Midbrain (tissue), 1 donor: ENCODE results near the gene TBL1X.
A peak's percentile ranks its signal among the peaks of the same experiment; 100 is the strongest.

Experiments
- DNase-seq: peaks from one replicate; lab custom pipeline; 2025; lab: John Stamatoyannopoulos, UW

Gene TBL1X

DNA sequence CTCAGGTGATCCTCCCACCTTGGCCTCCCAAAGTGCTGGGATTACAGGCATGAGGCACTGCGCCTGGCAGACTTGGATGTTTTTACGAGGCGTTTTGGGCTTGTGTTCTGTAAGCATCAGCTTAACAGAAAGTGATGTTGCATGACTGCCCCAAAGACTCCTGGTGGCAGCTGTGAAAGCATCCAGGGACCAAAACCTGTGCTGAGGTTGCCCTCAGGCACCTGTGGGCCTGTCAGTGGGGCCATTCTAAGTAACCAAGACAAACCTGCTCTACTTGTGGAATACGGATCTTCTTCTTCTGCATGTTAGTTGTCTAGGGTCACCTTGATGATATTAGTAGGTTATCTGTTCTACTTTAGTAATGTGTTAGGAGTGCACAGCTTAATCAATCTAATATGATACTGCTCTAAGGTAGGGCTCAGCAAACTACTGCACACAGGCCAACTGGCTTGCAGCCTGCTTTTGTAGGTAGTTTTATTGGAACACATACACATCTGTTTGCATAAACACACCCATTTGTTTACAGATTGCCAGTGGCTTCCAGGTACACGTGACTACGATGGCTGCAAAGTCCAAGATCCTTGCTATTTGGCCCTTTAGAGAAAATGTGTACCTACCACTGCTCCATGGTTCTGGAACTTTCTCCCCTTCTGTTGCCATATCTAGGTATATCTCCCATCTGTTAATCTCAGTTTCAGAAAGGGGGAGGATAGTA is 164.1 kb downstream of the TBL1X start:
- DNase-seq = no peak

GRCh38 chrX:9634551-9634950 is 169.7 kb downstream of the TBL1X start:
- no peak for DNase-seq

- no peak for DNase-seq
Measured at GRCh38 chrX:9635368-9635767, 170.5 kb downstream of the TBL1X start.

GRCh38 chrX:9635803-9636202 is 170.9 kb downstream of the TBL1X start:
- no peak for DNase-seq

DNA sequence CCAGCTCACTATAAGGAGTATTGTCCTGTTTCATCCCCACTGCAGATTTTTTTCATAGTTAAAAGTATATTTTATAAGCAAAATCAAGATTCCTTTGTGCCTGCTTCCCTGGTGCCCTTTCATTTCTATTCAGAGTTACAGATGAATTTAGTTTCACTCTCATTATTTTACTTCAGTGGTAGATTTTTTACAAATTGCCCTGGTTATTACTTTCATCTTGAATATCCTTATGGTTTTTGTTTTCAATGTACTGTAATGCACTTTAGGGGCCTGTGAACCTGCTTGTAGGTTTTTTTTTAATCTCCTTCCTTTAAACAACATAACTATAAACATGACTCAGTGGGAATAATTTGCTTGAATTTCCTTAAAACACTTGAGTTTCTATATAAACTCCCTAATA is 174.0 kb downstream of the TBL1X start:
- DNase-seq = no peak

GRCh38 chrX:9642270-9642995 is 177.6 kb downstream of the TBL1X start:
- DNase-seq = no peak

- DNase-seq = no peak
Measured at GRCh38 chrX:9643807-9644206, 178.9 kb downstream of the TBL1X start.

GRCh38 chrX:9644335-9644734 is 179.5 kb downstream of the TBL1X start:
- DNase-seq = no peak

GRCh38 chrX:9646471-9647224 is 181.8 kb downstream of the TBL1X start:
- DNase-seq = no peak

DNA sequence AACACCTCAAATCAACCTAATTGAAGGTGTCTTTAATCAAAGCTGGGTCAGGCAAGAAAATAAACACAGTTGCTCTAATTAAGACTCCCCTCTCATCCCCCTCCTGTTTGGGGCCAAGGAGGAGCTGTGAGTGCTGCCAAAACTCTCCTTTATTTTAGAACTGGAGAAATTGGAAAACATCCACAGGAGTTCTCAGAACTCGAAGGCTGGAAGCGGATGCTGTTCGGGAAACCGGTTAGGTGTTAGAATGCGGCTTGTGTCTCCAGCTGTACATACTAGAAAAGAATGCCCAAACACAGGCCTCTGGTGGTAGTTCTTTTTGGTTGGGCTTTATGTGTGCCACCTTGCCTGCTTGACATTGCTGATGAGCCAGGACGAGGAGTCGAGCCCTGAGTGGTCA is 182.6 kb downstream of the TBL1X start:
- peak; percentile 7 for DNase-seq

GRCh38 chrX:9650091-9650490 is 185.2 kb downstream of the TBL1X start:
- DNase-seq = no peak

DNA sequence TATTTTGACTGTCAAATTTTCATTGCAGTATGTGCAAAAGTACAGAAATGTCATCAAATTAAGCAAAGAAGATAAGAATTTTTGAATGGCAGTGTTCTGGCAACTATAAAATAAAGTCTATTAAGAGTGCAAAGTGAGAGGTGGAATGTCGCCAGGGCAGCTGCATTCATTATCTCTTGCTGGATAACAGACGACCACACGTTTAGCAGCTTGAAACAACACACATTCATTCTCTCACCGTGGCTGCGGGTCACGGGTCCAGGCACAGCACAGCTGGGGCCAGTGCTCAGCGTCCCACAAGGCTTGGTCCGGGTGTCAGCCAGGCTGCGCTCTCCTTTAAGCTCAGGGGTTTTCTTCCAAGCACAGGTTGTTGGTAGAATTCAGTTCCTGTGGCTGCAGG is 186.9 kb downstream of the TBL1X start:
- peak; percentile 14 for DNase-seq

- DNase-seq = no peak
Measured at GRCh38 chrX:9654929-9655328, 190.1 kb downstream of the TBL1X start.

DNA sequence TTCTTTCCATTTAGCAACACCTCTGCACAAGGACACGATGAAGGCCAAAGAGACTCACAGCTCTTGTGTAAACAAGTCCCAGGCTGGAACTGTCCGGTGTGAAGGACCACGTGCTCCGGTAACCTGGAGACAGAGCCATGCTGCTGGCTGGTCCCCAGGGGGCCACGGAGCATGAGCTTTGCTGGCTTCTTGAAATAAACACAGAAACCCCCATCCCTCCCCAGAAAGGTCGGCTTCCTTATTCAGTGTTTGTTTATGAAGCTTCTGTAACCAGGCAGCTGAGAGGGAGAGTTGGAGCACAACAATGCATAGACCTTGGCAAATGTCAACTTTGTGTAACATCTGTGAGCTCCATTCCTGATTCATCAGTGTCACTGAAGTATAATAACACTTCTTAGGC is 191.4 kb downstream of the TBL1X start:
- peak; percentile 26 for DNase-seq

DNA sequence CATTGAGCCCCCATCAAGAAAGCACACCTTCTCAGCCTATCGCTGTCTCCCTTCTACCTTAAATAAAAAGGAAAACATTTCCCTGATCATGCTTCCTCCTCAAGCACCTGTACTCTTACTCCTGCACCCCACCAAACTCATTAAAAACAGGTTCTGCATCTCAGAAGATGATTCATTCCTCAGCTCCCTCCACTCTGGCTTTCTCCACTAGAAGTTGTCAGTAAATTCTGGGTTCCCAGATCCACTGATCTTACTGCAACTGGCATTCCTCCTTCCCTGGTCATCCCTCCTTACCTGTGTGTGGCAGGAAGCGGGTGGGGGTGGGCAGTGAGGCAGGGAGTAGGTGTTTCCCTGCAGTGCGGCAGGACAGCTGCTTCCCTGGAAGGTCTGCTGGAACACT is 192.0 kb downstream of the TBL1X start:
- DNase-seq = no peak

- DNase-seq = no peak
Measured at GRCh38 chrX:9657590-9658256, 192.9 kb downstream of the TBL1X start.

DNA sequence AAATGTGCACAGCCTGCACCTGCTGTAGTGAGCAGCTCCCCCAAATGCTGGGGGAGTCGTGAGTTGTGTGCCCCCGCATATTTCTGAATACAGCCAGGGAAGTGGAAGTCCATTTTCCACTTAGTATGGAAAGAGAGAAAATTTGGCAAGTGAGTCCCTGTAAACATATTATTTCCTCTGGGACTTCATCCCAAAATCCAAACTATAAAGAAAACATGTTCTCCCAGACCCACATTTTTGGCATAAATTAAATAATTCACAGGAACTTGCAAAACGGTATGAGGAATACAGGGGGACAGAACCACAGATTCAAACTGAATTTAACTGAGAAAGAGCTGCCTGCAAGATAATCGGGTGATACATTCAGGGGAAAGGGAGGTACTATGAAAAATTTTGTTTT is 193.6 kb downstream of the TBL1X start:
- no peak for DNase-seq

- no peak for DNase-seq
Measured at GRCh38 chrX:9659571-9660195, 194.8 kb downstream of the TBL1X start.

DNA sequence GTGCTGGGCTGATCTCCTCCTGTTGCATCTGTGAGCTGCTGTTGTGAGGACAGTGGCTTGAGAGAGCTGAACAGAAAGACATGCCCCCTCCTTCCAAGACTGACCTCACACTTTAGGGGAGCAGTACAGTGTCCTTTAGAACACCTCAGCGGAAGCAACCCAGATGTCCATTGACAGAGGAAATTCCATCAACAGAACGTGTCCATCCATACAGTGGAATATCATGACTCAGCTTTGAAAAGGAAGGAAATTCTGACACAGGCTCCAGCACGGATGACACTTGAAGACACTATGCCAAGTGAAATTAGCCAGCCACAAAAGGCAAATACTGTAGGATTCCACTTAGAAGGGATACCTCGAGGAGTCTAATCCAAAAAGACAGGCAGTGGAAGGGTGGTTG is 197.3 kb downstream of the TBL1X start:
- no peak for DNase-seq

- DNase-seq = no peak
Measured at GRCh38 chrX:9663216-9663615, 198.4 kb downstream of the TBL1X start.

- no peak for DNase-seq
Measured at GRCh38 chrX:9664224-9664623, 199.4 kb downstream of the TBL1X start.

DNA sequence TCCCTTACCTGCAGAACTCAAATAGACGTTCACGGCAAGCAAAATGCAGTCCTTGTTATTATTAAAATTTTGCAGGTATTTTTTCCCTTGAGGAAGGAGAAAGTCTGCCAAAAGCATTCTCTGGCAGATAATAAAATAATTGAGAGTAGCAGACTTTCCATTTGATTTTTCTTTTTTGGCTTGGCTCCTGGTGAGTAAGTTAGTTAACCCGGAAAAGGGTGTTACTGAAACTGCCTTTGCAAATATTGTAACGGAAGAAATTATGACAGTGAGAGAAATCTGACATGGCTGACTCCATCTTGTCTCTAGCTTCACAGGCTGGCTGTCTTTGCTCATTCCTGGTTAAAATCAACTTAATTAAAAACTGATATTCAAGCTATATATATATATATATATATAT is 200.3 kb downstream of the TBL1X start:
- no peak for DNase-seq
